Endothelial cell of umbilical vein (primary cell): ENCODE results near the gene WNT11. TPM values are rescaled to one million over a fixed set of nuclear protein-coding genes. Genes with fewer than 3 reads are reported as not detected.

Experiments used
- BruUV-seq: library from RNA; stranded (reverse); fragments of 400-500 nt; replicated peaks from 2 replicates; lab custom pipeline; 2021; lab: Mats Ljungman, UMichigan
- CTCF ChIA-PET: fragments of 300-600, 350-600 bp; sonication (Branson Sonifier 250); formaldehyde crosslinking; loops from one replicate; lab custom pipeline; 2021; ENCODE audit warnings: antibody characterized with exemption, inconsistent platforms; lab: Charles Lee
- POLR2A ChIA-PET: fragments of 300-600, 350-600 bp; sonication (Branson Sonifier 250); formaldehyde crosslinking; loops from one replicate; lab custom pipeline; 2021; ENCODE audit warnings: antibody characterized with exemption, inconsistent platforms; lab: Charles Lee
- DNase-seq: peaks from one replicate; pipeline ENCODE4 v3.0.0-alpha.2; 2011; ENCODE audit warnings: low read depth, low spot score
- FAIRE-seq: peaks from 2 replicates; lab custom pipeline; 2011; peaks lifted over from hg19 to GRCh38; lab: Jason Lieb, UNC
- H2AFZ ChIP-seq: 2 replicates; pipeline ENCODE4 v1.6.0; 2012; ENCODE audit warnings: low read depth, low read length, control low read depth, inconsistent platforms
- H3K27ac ChIP-seq: 2 replicates; pipeline ENCODE4 v1.5.1; 2011; ENCODE audit warnings: low read depth, mild to moderate bottlenecking, control low read depth, low read length, moderate library complexity; ENCODE audit not compliant: insufficient read depth
- H3K27me3 ChIP-seq, 2 experiments: 2 replicates each; pipeline versions ENCODE4 v1.6.0 to v1.6.1; 2011; ENCODE audit warnings: low read length in 2 of 2, mixed read lengths in 1 of 2; ENCODE audit not compliant: control insufficient read depth in 2 of 2, insufficient read depth in 2 of 2
- H3K36me3 ChIP-seq, 2 experiments: 2 replicates in 1 of 2; 3 replicates in 1 of 2; pipeline ENCODE4 v1.5.1; 2011; ENCODE audit warnings: low read length in 2 of 2, mild to moderate bottlenecking in 1 of 2, moderate library complexity in 1 of 2; ENCODE audit not compliant: control insufficient read depth in 2 of 2, insufficient read depth in 2 of 2; ENCODE audit errors: extremely low read depth in 1 of 2
- H3K4me1 ChIP-seq: 3 replicates; pipeline ENCODE4 v1.5.1; 2011; ENCODE audit warnings: mild to moderate bottlenecking, low read length; ENCODE audit not compliant: control insufficient read depth, insufficient read depth; ENCODE audit errors: extremely low read depth
- H3K4me2 ChIP-seq: 2 replicates; pipeline ENCODE4 v1.6.1; 2011; ENCODE audit warnings: low read length, control low read depth, mixed read lengths; ENCODE audit not compliant: insufficient read depth
- H3K4me3 ChIP-seq, 3 experiments: fragments of 200-600 bp in 1 of 3; sonication (generic), shearing (Covaris generic) in 1 of 3; replicated peaks in 1 of 3; 2 replicates each; pipeline ENCODE4 v1.5.1; 2011 to 2016; ENCODE audit warnings: control low read depth in 3 of 3, low read length in 3 of 3, mild to moderate bottlenecking in 2 of 3, inconsistent platforms in 1 of 3, low read depth in 1 of 3, moderate library complexity in 1 of 3; ENCODE audit not compliant: insufficient read depth in 1 of 3
- H3K79me2 ChIP-seq: 2 replicates; pipeline ENCODE4 v1.6.0; 2012; ENCODE audit warnings: low read length, inconsistent platforms; ENCODE audit not compliant: control insufficient read depth, insufficient read depth
- H3K9ac ChIP-seq: replicated peaks from 2 replicates; pipeline ENCODE3; 2011; ENCODE audit warnings: low read length, control low read depth; ENCODE audit not compliant: insufficient read depth; ENCODE audit errors: extremely low read depth
- H3K9me1 ChIP-seq: replicated peaks from 3 replicates; pipeline ENCODE4 v1.6.0; 2011; ENCODE audit warnings: mild to moderate bottlenecking, low read length; ENCODE audit not compliant: control insufficient read depth, insufficient read depth; ENCODE audit errors: extremely low read depth
- H3K9me3 ChIP-seq: replicated peaks from 2 replicates; pipeline ENCODE4 v1.5.1; 2012; ENCODE audit warnings: low read length, inconsistent platforms; ENCODE audit not compliant: control insufficient read depth, insufficient read depth
- H4K20me1 ChIP-seq: replicated peaks from 2 replicates; pipeline ENCODE3; 2011; ENCODE audit warnings: mild to moderate bottlenecking, low read length; ENCODE audit not compliant: control insufficient read depth, insufficient read depth; ENCODE audit errors: extremely low read depth
- EZH2 ChIP-seq: IDR thresholded peaks from 2 replicates; pipeline ENCODE4 v1.6.1; 2012; ENCODE audit warnings: borderline replicate concordance, low read depth, mild to moderate bottlenecking, moderate library complexity, low read length, inconsistent platforms; ENCODE audit not compliant: severe bottlenecking
- FOS ChIP-seq: IDR thresholded peaks from 2 replicates; pipeline ENCODE4 v1.6.1; 2011; ENCODE audit warnings: mild to moderate bottlenecking, low read length, moderate library complexity, borderline replicate concordance; ENCODE audit not compliant: insufficient read depth
- GATA2 ChIP-seq: IDR thresholded peaks from 2 replicates; pipeline ENCODE4 v1.7.0; 2011; ENCODE audit warnings: low read depth, mild to moderate bottlenecking, moderate library complexity, mixed read lengths, low read length; ENCODE audit not compliant: insufficient read length, insufficient read depth
- JUN ChIP-seq: IDR thresholded peaks from 2 replicates; pipeline ENCODE4 v1.6.1; 2011; ENCODE audit warnings: borderline replicate concordance, low read depth; ENCODE audit not compliant: insufficient read length, insufficient read depth
- MYC ChIP-seq: IDR thresholded peaks from one replicate; pipeline ENCODE4 v1.6.1; 2011; ENCODE audit warnings: mild to moderate bottlenecking, low read depth, low read length
- POLR2A ChIP-seq: IDR thresholded peaks from 2 replicates; pipeline ENCODE4 v1.6.1; 2012; ENCODE audit warnings: low read depth, mild to moderate bottlenecking, control low read depth, low read length
- POLR2AphosphoS5 ChIP-seq: IDR thresholded peaks from 2 replicates; pipeline ENCODE4 v1.6.1; 2012; ENCODE audit warnings: low read depth, mild to moderate bottlenecking, control low read depth, low read length, moderate library complexity; ENCODE audit not compliant: insufficient read depth
- dilution Hi-C: fragments of 300-500 bp; cut with MboI; formaldehyde crosslinking; loops from one replicate; pipeline ENCODE4 v1.15.0; 2019; ENCODE audit warnings: low sequenced_read_pairs; ENCODE audit not compliant: extremely low pct_ligation_motif_present
- intact Hi-C: fragments of 100-400 bp; cut with micrococcal nuclease; formaldehyde crosslinking; loops from one replicate; pipeline ENCODE4 v1.10.0; 2022
- polyA plus RNA-seq, 4 experiments: library from polyadenylated mRNA; depleted of rRNA in 3 of 4; stranded (reverse) in 3 of 4; unstranded in 1 of 4; fragments of >200 nt; gene quantifications; 2 replicates each; pipeline versions ENCODE4 v1.2.1 to v1.2.3, GENCODE V29; 2011 to 2012; ENCODE audit warnings: missing spikeins in 1 of 4
- total RNA-seq: library from RNA; stranded (reverse); gene quantifications from 2 replicates; pipeline ENCODE4 v1.2.3, GENCODE V29; 2021
- TF ChIP-seq, protein P1 (sequence below), 2 donors: IDR thresholded peaks; 1 replicate in 1 of 2; 2 replicates in 1 of 2; pipeline ENCODE4 v1.5.1; 2011; ENCODE audit warnings: low read length in 2 of 2, mild to moderate bottlenecking in 2 of 2, moderate library complexity in 2 of 2, control low read depth in 1 of 2, inconsistent platforms in 1 of 2, low read depth in 1 of 2; ENCODE audit not compliant: insufficient read depth in 1 of 2; ENCODE audit errors: extremely low read depth in 1 of 2
- TF ChIP-seq, protein P2 (sequence below): IDR thresholded peaks from 2 replicates; pipeline ENCODE4 v1.6.1; 2011; ENCODE audit not compliant: insufficient read depth, insufficient read length

Gene WNT11
- total and polyA plus RNA-seq, 2 donors (not counting 3 experiments of a cell fraction or from before 2014, with no cell fraction given): not detected

DNA sequence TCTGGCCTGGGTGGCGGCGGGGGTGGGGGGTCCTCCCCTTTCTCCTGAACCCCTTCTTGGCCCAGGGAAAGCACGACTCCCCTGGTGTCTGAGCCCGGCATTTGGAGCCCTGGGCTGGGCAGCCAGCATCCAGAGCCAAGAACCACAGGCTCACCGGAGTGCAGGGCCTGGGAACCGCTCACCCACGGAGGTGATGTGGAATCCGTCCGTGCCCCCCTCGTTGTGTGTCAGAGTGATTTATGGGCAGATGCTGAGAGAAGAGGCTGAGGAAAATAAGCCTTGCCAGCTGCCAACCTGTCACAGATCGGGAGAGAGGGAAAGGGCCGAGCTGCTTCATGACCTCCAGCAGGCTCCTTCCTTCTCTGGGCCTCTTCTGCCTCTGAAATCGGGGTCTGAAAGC, 33.7 kb downstream of the WNT11 start:
- no peak for TF ChIP-seq GATA2
- TF ChIP-seq, protein P1, sequence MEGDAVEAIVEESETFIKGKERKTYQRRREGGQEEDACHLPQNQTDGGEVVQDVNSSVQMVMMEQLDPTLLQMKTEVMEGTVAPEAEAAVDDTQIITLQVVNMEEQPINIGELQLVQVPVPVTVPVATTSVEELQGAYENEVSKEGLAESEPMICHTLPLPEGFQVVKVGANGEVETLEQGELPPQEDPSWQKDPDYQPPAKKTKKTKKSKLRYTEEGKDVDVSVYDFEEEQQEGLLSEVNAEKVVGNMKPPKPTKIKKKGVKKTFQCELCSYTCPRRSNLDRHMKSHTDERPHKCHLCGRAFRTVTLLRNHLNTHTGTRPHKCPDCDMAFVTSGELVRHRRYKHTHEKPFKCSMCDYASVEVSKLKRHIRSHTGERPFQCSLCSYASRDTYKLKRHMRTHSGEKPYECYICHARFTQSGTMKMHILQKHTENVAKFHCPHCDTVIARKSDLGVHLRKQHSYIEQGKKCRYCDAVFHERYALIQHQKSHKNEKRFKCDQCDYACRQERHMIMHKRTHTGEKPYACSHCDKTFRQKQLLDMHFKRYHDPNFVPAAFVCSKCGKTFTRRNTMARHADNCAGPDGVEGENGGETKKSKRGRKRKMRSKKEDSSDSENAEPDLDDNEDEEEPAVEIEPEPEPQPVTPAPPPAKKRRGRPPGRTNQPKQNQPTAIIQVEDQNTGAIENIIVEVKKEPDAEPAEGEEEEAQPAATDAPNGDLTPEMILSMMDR (IDR thresholded peaks at IDR 0.05; ENCODE audit: extremely low read depth in 1 of 2, insufficient read depth in 1 of 2, low read depth in 1 of 2, low read length in 2 of 2): no peak
- TF ChIP-seq FOS: no peak
- TF ChIP-seq POLR2A: no peak
- TF ChIP-seq MYC: no peak
- TF ChIP-seq EZH2: no peak
- TF ChIP-seq JUN: no peak
- no peak for TF ChIP-seq POLR2AphosphoS5
- TF ChIP-seq, protein P2, sequence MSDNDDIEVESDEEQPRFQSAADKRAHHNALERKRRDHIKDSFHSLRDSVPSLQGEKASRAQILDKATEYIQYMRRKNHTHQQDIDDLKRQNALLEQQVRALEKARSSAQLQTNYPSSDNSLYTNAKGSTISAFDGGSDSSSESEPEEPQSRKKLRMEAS: no peak
- FAIRE-seq: no peak
- H2AFZ ChIP-seq: no peak overlapping the region
- H3K9ac ChIP-seq: no peak overlapping the region
- dilution Hi-C loops: no loop called here
- POLR2A ChIA-PET: no interaction called here
- CTCF ChIA-PET: interaction anchor here (1.5 kb wide), 1 partner anchor 20 kb away, joined by 4 read pairs; no protein-coding TSS in a partner anchor
- H3K9me3 ChIP-seq: no peaks in the 10 kb centered on the region
- DNase-seq: no peak
- no peaks in the 10 kb centered on the region for H3K9me1 ChIP-seq
- BruUV-seq: no TSS peak
- no peak overlapping the region for H3K27ac ChIP-seq
- no peak overlapping the region for H3K4me3 ChIP-seq
- H3K79me2 ChIP-seq: no peaks in the 10 kb centered on the region
- H3K4me2 ChIP-seq: no peak overlapping the region
- intact Hi-C loops: no loop called here
- no peaks in the 10 kb centered on the region for H3K27me3 ChIP-seq
- H3K4me1 ChIP-seq: no peaks in the 10 kb centered on the region
- H3K36me3 ChIP-seq: no peaks in the 10 kb centered on the region
- no peaks in the 10 kb centered on the region for H4K20me1 ChIP-seq
